Endodermal cell (in vitro differentiated cells): ENCODE data around the gene OR2T6. TPM values are rescaled to one million over a fixed set of nuclear protein-coding genes. Genes with fewer than 3 reads are reported as not detected.

Source experiments
- DNase-seq: peaks from one replicate; pipeline ENCODE4 v3.0.0-alpha.2; 2017
- H3K27ac ChIP-seq: 2 replicates; pipeline ENCODE4 v1.5.1; 2013; ENCODE audit warnings: mild to moderate bottlenecking, low read depth, low read length, moderate library complexity
- H3K27me3 ChIP-seq: 2 replicates; pipeline ENCODE4 v1.6.1; 2013; ENCODE audit warnings: mild to moderate bottlenecking, low read length, moderate library complexity; ENCODE audit not compliant: insufficient read depth, control insufficient read depth, poor library complexity, severe bottlenecking
- H3K36me3 ChIP-seq: 2 replicates; pipeline ENCODE4 v1.7.0; 2013; ENCODE audit warnings: mild to moderate bottlenecking, low read length, moderate library complexity; ENCODE audit not compliant: control insufficient read depth, insufficient read depth
- H3K4me1 ChIP-seq: one replicate; pipeline ENCODE4 v1.7.0; 2013; ENCODE audit warnings: low read length; ENCODE audit not compliant: control insufficient read depth, insufficient read depth
- H3K4me3 ChIP-seq: 2 replicates; pipeline ENCODE4 v1.5.1; 2013; ENCODE audit warnings: mild to moderate bottlenecking, low read length, moderate library complexity
- H3K9ac ChIP-seq: 2 replicates; pipeline ENCODE4 v1.6.1; 2013; ENCODE audit warnings: mild to moderate bottlenecking, low read length, moderate library complexity; ENCODE audit not compliant: poor library complexity, severe bottlenecking; ENCODE audit errors: extremely low read depth
- H3K9me3 ChIP-seq: 2 replicates; pipeline ENCODE4 v1.6.1; 2013; ENCODE audit warnings: mild to moderate bottlenecking, low read length, moderate library complexity; ENCODE audit not compliant: control insufficient read depth
- H3K27ac Mint-ChIP-seq: 2 replicates; pipeline ENCODE4 v1.8.0; 2020; ENCODE audit warnings: mixed read lengths
- H3K27me3 Mint-ChIP-seq: 2 replicates; pipeline ENCODE4 v1.8.0; 2021; ENCODE audit warnings: mild to moderate bottlenecking, mixed read lengths; ENCODE audit not compliant: insufficient read depth
- H3K36me3 Mint-ChIP-seq: 2 replicates; pipeline ENCODE4 v1.8.0; 2020; ENCODE audit warnings: low read depth, mixed read lengths
- H3K4me1 Mint-ChIP-seq: 2 replicates; pipeline ENCODE4 v1.8.0; 2020; ENCODE audit warnings: mixed read lengths
- H3K4me3 Mint-ChIP-seq: 2 replicates; pipeline ENCODE4 v1.8.0; 2020; ENCODE audit warnings: mild to moderate bottlenecking, moderate library complexity, mixed read lengths
- H3K9me3 Mint-ChIP-seq: 2 replicates; pipeline ENCODE4 v1.8.0; 2020; ENCODE audit warnings: mild to moderate bottlenecking, mixed read lengths
- CTCF ChIP-seq: fragments of 200-600 bp; sonication (generic); conservative IDR thresholded peaks from 2 replicates; pipeline ENCODE4 v1.5.0; 2021; ENCODE audit warnings: antibody characterized with exemption, mild to moderate bottlenecking
- WGBS, 2 experiments: methylation state at CpG; one replicate each; pipeline versions ENCODE4 v1.1.5 to v1.1.7; 2013; ENCODE audit warnings: missing lambda C conversion rate in 2 of 2, mixed read lengths in 1 of 2; ENCODE audit not compliant: insufficient coverage in 1 of 2, insufficient read length in 1 of 2; 5-methylcytosine and 5-hydroxymethylcytosine counted together
- total RNA-seq, 2 donors: library from RNA; stranded (reverse); fragmentation: NEBNext Ultra II Directional in 1 of 2; extraction: Animal tissue kit (Norgen Biotek cat#: 25700) in 1 of 2; gene quantifications; 2 replicates in 1 of 2; 3 replicates in 1 of 2; pipeline ENCODE4 v1.2.1, GENCODE V29; 2021

OR2T6 gene
- total RNA-seq, 2 donors from 2014 or later, result not detected

GRCh38 chr1:248372394-248372793 is 3.2 kb upstream of the OR2T6 start:
- no peak overlapping the region for H3K4me3 ChIP-seq
- no peaks in the 10 kb centered on the region for H3K27me3 Mint-ChIP-seq
- peaks cover 90% of the 10 kb centered on the region for H3K9me3 ChIP-seq
- H3K36me3 Mint-ChIP-seq, result no peaks in the 10 kb centered on the region
- H3K4me1 Mint-ChIP-seq, result no peaks in the 10 kb centered on the region
- H3K9me3 Mint-ChIP-seq, result peaks cover 96% of the 10 kb centered on the region
- DNase-seq, result no peak
- no peak overlapping the region for H3K27ac Mint-ChIP-seq
- TF ChIP-seq CTCF, result no peak
- no peaks in the 10 kb centered on the region for H3K27me3 ChIP-seq
- H3K4me1 ChIP-seq, result no peaks in the 10 kb centered on the region
- no peak overlapping the region for H3K27ac ChIP-seq
- no peaks in the 10 kb centered on the region for H3K36me3 ChIP-seq
- H3K9ac ChIP-seq, result no peak overlapping the region
- 65 to 73% methylated on average over 4 to 5 of the region's 5 CpGs for WGBS, 2 experiments
- H3K4me3 Mint-ChIP-seq, result no peak overlapping the region

DNA sequence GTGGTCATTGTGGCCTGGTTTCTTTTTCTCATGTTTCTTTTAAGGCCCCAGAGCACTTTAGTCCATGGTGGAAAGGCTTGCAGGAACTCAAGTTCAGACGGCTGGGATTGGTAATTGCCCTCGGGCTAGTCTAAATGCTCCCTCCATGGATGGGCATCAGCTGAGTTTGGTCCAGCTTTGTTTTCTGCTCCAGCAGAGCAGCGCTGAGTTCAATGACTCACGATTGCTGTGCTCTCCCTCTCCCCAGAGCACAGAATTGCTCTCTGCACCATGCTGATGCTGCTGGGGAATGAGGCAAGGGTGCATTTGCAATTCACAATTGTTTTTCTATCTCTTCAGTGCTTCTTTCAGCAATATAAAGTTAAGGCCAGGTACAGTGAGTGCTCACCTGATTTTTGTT is 1.8 kb upstream of the OR2T6 start:
- no peaks in the 10 kb centered on the region for H3K27me3 ChIP-seq
- TF ChIP-seq CTCF, result no peak
- Mint-ChIP-seq H3K27me3 (no peaks in the 10 kb centered on the region), H3K4me3 (no peak overlapping the region), H3K4me1 (no peaks in the 10 kb centered on the region), H3K9me3 (peaks cover 95% of the 10 kb centered on the region), H3K36me3 (no peaks in the 10 kb centered on the region), H3K27ac (no peak overlapping the region)
- no peak overlapping the region for H3K4me3 ChIP-seq
- no peak for DNase-seq
- no peaks in the 10 kb centered on the region for H3K36me3 ChIP-seq
- H3K4me1 ChIP-seq, result no peaks in the 10 kb centered on the region
- H3K27ac ChIP-seq, result no peak overlapping the region
- peaks cover 88% of the 10 kb centered on the region for H3K9me3 ChIP-seq
- no peak overlapping the region for H3K9ac ChIP-seq
- 56 to 66% methylated on average over 4 of the region's 4 CpGs for WGBS, 2 experiments

- Mint-ChIP-seq H3K4me1 (no peaks in the 10 kb centered on the region), H3K27ac (no peak overlapping the region), H3K27me3 (no peaks in the 10 kb centered on the region), H3K9me3 (peaks cover 78% of the 10 kb centered on the region), H3K36me3 (no peaks in the 10 kb centered on the region), H3K4me3 (no peak overlapping the region)
- Histone ChIP-seq H3K27me3 (no peaks in the 10 kb centered on the region), H3K4me3 (no peak overlapping the region), H3K9me3 (peaks cover 74% of the 10 kb centered on the region), H3K4me1 (no peaks in the 10 kb centered on the region), H3K27ac (no peak overlapping the region), H3K36me3 (no peaks in the 10 kb centered on the region), H3K9ac (no peak overlapping the region)
- TF ChIP-seq CTCF, result no peak
- 51 to 60% methylated on average over 3 of the region's 3 CpGs for WGBS, 2 experiments
- no peak for DNase-seq
Observed at GRCh38 chr1:248376916-248377315, 1.4 kb downstream of the OR2T6 start.
